Kidney (tissue), 14 donors: Measurements from ENCODE around the gene WWC2. TPM values are rescaled to one million over a fixed set of nuclear protein-coding genes. Genes with fewer than 3 reads are reported as not detected.

Experiments used
- DNase-seq, 5 donors: peaks; one replicate each; pipeline ENCODE4 v3.0.0-alpha.2; 2013 to 2020
- FAIRE-seq: peaks from 2 replicates; lab custom pipeline; 2012; peaks lifted over from hg19 to GRCh38; lab: Jason Lieb, UNC
- H3K27ac ChIP-seq, 2 donors: one replicate each; pipeline ENCODE4 v1.7.0; 2013; ENCODE audit warnings: low read depth in 2 of 2, low read length in 2 of 2, inconsistent platforms in 1 of 2
- H3K27me3 ChIP-seq: one replicate; pipeline ENCODE4 v1.7.1; 2013; ENCODE audit warnings: low read length, inconsistent platforms; ENCODE audit not compliant: control insufficient read depth, insufficient read depth
- H3K36me3 ChIP-seq, 3 donors: one replicate each; pipeline versions ENCODE4 v1.7.0 to v1.7.1; 2013; ENCODE audit warnings: low read length in 3 of 3, control low read depth in 1 of 3, inconsistent platforms in 1 of 3; ENCODE audit not compliant: insufficient read depth in 3 of 3, control insufficient read depth in 2 of 3
- H3K4me1 ChIP-seq, 3 donors: one replicate each; pipeline versions ENCODE4 v1.7.0 to v1.7.1; 2013; ENCODE audit warnings: low read length in 3 of 3, inconsistent platforms in 1 of 3, low read depth in 1 of 3; ENCODE audit not compliant: control insufficient read depth in 2 of 3, insufficient read depth in 2 of 3
- H3K4me3 ChIP-seq, 3 donors: one replicate each; pipeline versions ENCODE4 v1.7.0 to v1.8.1; 2013; ENCODE audit warnings: low read length in 3 of 3, control low read depth in 1 of 3, inconsistent platforms in 1 of 3
- H3K9ac ChIP-seq, 3 donors: one replicate each; pipeline versions ENCODE4 v1.7.0 to v1.7.1; 2013; ENCODE audit warnings: low read length in 3 of 3, control low read depth in 1 of 3, inconsistent platforms in 1 of 3
- H3K9me3 ChIP-seq, 3 donors: one replicate each; pipeline versions ENCODE4 v1.7.0 to v1.7.1; 2013; ENCODE audit warnings: low read length in 3 of 3, control low read depth in 1 of 3, inconsistent platforms in 1 of 3; ENCODE audit not compliant: control insufficient read depth in 2 of 3, insufficient read depth in 1 of 3
- CTCF ChIP-seq: IDR thresholded peaks from 3 replicates; pipeline ENCODE4 v1.5.1; 2012; ENCODE audit warnings: mild to moderate bottlenecking, moderate library complexity, borderline replicate concordance; ENCODE audit not compliant: insufficient read depth; ENCODE audit errors: extremely low read depth
- intact Hi-C: fragments of 100-400 bp; cut with DNase I; formaldehyde crosslinking; loops from one replicate; pipeline ENCODE4 v1.11.1; 2022
- polyA plus RNA-seq: library from polyadenylated mRNA; stranded (reverse); fragments of 350-450 nt; fragmentation: Illumina TruSeq; extraction: RNeasy Lipid Tissue Mini Kit (QIAGEN cat#74804); gene quantifications from one replicate; pipeline ENCODE4 v1.2.3, GENCODE V29; 2014; ENCODE audit warnings: low read depth, low replicate concordance; ENCODE audit not compliant: insufficient read depth
- total RNA-seq: library from RNA; stranded (reverse); fragmentation: NEBNext Ultra II Directional; extraction: Animal tissue kit (Norgen Biotek cat#: 25700); gene quantifications from one replicate; pipeline ENCODE4 v1.2.1, GENCODE V29; 2021
- donor health status: control.
- donor health status: control.
- donor health status: control.
- donor health status: control.
- donor health status: control.
- donor health status: DM: yes; HTN: yes; CAD: no.
- donor health status: Normal renal cell carcinoma (clear cell type).

WWC2 gene
- total and polyA plus RNA-seq, 2 donors from 2014 or later: 10.1 to 59.6 TPM

- H3K4me1 ChIP-seq: peaks cover 0 to 7% (median 3%) of the 10 kb centered on the region in 3 donors
- FAIRE-seq: no peak
- H3K9me3 ChIP-seq: no peaks in the 10 kb centered on the region
- H3K27ac ChIP-seq: no peak overlapping the region
- H3K9ac ChIP-seq: no peak overlapping the region
- no peak overlapping the region for H3K4me3 ChIP-seq
- no peak for TF ChIP-seq CTCF
- intact Hi-C loops: no loop called here
- no peak for DNase-seq
- H3K27me3 ChIP-seq: no peaks in the 10 kb centered on the region
- H3K36me3 ChIP-seq: no peaks in the 10 kb centered on the region
Measured at GRCh38 chr4:183124228-183124627, 25.2 kb downstream of the WWC2 start.

- Histone ChIP-seq H3K9ac (no peak overlapping the region), H3K27ac (no peak overlapping the region), H3K9me3 (no peaks in the 10 kb centered on the region), H3K4me1 (peaks cover 0 to 12% (median 5%) of the 10 kb centered on the region in 3 donors), H3K36me3 (no peaks in the 10 kb centered on the region), H3K4me3 (no peak overlapping the region), H3K27me3 (no peaks in the 10 kb centered on the region)
- intact Hi-C loops: no loop called here
- FAIRE-seq (no peak), DNase-seq (no peak)
- no peak for TF ChIP-seq CTCF
Measured at GRCh38 chr4:183124865-183125264, 25.8 kb downstream of the WWC2 start.

GRCh38 chr4:183129125-183129524 is 30.1 kb downstream of the WWC2 start:
- no peak overlapping the region for H3K27ac ChIP-seq
- no peak for DNase-seq
- H3K4me1 ChIP-seq: peaks cover 0 to 13% (median 8%) of the 10 kb centered on the region in 3 donors
- H3K9ac ChIP-seq: no peak overlapping the region
- no peak for FAIRE-seq
- no peak for TF ChIP-seq CTCF
- no peaks in the 10 kb centered on the region for H3K36me3 ChIP-seq
- H3K27me3 ChIP-seq: no peaks in the 10 kb centered on the region
- no peak overlapping the region for H3K4me3 ChIP-seq
- intact Hi-C loops: no loop called here
- H3K9me3 ChIP-seq: no peaks in the 10 kb centered on the region

GRCh38 chr4:183129675-183130074 is 30.6 kb downstream of the WWC2 start:
- no peak overlapping the region for H3K9ac ChIP-seq
- no peak for FAIRE-seq
- no peak for TF ChIP-seq CTCF
- H3K27me3 ChIP-seq: no peaks in the 10 kb centered on the region
- H3K36me3 ChIP-seq: no peaks in the 10 kb centered on the region
- DNase-seq: no peak
- H3K9me3 ChIP-seq: no peaks in the 10 kb centered on the region
- peaks cover 0 to 10% (median 8%) of the 10 kb centered on the region in 3 donors for H3K4me1 ChIP-seq
- H3K27ac ChIP-seq: no peak overlapping the region
- intact Hi-C loops: no loop called here
- H3K4me3 ChIP-seq: no peak overlapping the region
